ENCODE data around the gene CDKN1B. TPM values are rescaled to one million over a fixed set of nuclear protein-coding genes. Genes with fewer than 3 reads are reported as not detected.

CDKN1B gene
- total RNA-seq = 100 to 1,000 TPM in 3 of 4 donors, 10 to 100 TPM in 1; 74.3 to 104 (median 101) TPM

GRCh38 chr12:12716793-12717585, at the start of gene CDKN1B:
TSS of gene CDKN1B (plus strand) at chr12:12717368. CDS start at chr12:12717840, 472 bp downstream.
- intact Hi-C loops (cut with DNase I; ENCODE audit: low total_unique reads) = no loop called here
- 0% methylated on average over 54 to 81 of the region's 81 CpGs for WGBS, 2 donors
- peak within 1 kb of the TSS; percentile 92 for H3K4me3 ChIP-seq (ENCODE audit: low read depth, poor library complexity, severe bottlenecking)
- no peak for TF ChIP-seq CTCF (IDR thresholded peaks at IDR 0.05)
- peak in 1 of 2 donors; percentile 66 for TF ChIP-seq POLR2A (IDR thresholded peaks at IDR 0.05)
- DNase-seq (ENCODE audit: low spot score in 2 of 2) = peak; percentile 92 to 98

GRCh38 chr12:12668005-12668404, 49.2 kb upstream of the CDKN1B start:
- TF ChIP-seq CTCF (IDR thresholded peaks at IDR 0.05) = no peak
- TF ChIP-seq POLR2A (IDR thresholded peaks at IDR 0.05) = no peak
- DNase-seq (ENCODE audit: low spot score in 2 of 2) = no peak
- WGBS, 2 donors = 79 to 90% methylated on average over 1 of the region's 1 CpG
- intact Hi-C loops (cut with DNase I; ENCODE audit: low total_unique reads) = no loop called here
- no peak overlapping the region for H3K4me3 ChIP-seq (ENCODE audit: low read depth, poor library complexity, severe bottlenecking)

GRCh38 chr12:12669020-12669419, 48.1 kb upstream of the CDKN1B start:
- H3K4me3 ChIP-seq (ENCODE audit: low read depth, poor library complexity, severe bottlenecking) = no peak overlapping the region
- DNase-seq (ENCODE audit: low spot score in 2 of 2) = peak in 1 of 2 donors; percentile 18
- WGBS, 2 donors = 85 to 97% methylated on average over 2 of the region's 2 CpGs
- intact Hi-C loops (cut with DNase I; ENCODE audit: low total_unique reads) = no loop called here
- TF ChIP-seq CTCF (IDR thresholded peaks at IDR 0.05) = no peak
- no peak for TF ChIP-seq POLR2A (IDR thresholded peaks at IDR 0.05)

- intact Hi-C loops (cut with DNase I; ENCODE audit: low total_unique reads) = no loop called here
- TF ChIP-seq CTCF (IDR thresholded peaks at IDR 0.05) (no peak), POLR2A (IDR thresholded peaks at IDR 0.05) (no peak)
- WGBS, 2 donors = 75 to 76% methylated on average over 8 of the region's 8 CpGs
- no peak overlapping the region for H3K4me3 ChIP-seq (ENCODE audit: low read depth, poor library complexity, severe bottlenecking)
- no peak for DNase-seq (ENCODE audit: low spot score in 2 of 2)
Measured at GRCh38 chr12:12671850-12672660, 45.1 kb upstream of the CDKN1B start.

- no peak for TF ChIP-seq CTCF (IDR thresholded peaks at IDR 0.05)
- no peak for DNase-seq (ENCODE audit: low spot score in 2 of 2)
- intact Hi-C loops (cut with DNase I; ENCODE audit: low total_unique reads) = no loop called here
- WGBS, 2 donors = 89 to 90% methylated on average over 3 of the region's 3 CpGs
- H3K4me3 ChIP-seq (ENCODE audit: low read depth, poor library complexity, severe bottlenecking) = no peak overlapping the region
Measured at GRCh38 chr12:12673296-12673695, 43.9 kb upstream of the CDKN1B start.
